GM18511 (cell line): ENCODE results near the gene PTPRJ.

ENCODE experiments used
- ATAC-seq: cut with Tn5 transposase; IDR thresholded peaks from one replicate; pipeline ENCODE4 v1.9.1; 2021; ENCODE audit warnings: mild to moderate bottlenecking, moderate library complexity; ENCODE audit not compliant: unreplicated experiment

The PTPRJ gene

GRCh38 chr11:48058788-48059187, 78.4 kb downstream of the PTPRJ start:
- no peak for ATAC-seq

DNA sequence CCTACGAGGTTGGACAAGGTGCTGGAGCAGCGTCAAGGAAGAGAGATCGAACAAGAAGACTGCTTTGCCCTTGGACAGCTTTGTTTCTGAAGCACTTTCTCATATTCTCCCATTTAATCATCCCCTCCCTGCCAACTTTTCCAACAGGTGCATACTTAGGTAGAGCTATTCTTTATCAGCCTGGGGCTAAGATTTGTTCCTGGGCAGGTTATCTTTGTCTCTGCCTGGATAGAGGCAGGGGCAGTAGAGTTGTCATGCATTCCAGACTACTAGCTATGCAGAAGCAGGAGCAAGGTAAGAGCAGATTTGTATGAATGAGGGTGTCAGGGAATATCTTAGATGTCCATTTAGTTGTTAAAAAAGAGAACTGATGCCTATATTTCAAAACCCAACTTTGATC, 82.3 kb downstream of the PTPRJ start:
- ATAC-seq: no peak

DNA sequence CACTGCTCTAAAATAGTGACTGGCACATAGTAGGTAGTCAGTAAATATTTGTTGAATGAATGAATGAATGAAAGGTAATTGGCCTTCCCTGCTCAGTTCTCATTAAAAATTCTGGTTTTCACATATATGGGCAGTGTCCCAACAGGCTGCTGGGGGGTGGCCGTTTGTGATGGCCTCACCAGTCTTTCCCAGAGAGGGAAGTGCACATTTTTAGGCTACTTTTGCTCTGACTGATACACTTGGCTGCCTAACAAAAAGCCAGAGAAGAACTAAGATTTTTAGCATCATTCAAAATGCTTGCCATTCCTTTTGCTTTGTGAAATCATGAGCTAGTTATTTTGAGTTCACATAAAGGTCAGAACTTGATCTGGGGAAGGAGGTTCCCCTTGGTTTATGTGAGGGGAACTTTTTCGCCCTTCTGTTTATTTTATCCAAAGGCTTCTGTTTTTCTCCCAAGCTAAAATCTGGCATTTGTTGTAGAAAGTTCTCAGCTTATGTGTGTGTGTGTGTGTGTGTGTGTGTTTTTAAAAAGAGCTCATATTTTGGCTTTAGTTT, 83.1 kb downstream of the PTPRJ start:
- no peak for ATAC-seq

DNA sequence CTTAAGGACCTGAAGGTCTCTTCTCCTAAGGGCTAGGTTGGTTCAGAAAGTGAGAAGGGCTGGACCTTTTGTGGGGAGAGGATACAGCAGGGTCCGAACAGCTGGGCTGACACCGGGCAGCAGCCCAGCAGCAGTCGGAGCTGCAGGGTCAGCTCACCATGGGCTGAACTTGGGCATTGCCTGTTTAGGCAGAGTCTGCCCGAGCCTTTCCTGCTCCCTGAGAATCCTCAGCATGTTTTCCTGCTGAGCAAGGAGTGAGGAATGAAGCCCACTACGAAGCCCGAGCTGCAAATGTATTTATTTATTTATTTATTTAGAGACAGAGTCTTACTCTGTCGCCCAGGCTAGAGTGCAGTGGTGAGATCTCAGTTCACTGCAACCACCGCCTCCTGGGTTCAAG, 83.9 kb downstream of the PTPRJ start:
- no peak for ATAC-seq

DNA sequence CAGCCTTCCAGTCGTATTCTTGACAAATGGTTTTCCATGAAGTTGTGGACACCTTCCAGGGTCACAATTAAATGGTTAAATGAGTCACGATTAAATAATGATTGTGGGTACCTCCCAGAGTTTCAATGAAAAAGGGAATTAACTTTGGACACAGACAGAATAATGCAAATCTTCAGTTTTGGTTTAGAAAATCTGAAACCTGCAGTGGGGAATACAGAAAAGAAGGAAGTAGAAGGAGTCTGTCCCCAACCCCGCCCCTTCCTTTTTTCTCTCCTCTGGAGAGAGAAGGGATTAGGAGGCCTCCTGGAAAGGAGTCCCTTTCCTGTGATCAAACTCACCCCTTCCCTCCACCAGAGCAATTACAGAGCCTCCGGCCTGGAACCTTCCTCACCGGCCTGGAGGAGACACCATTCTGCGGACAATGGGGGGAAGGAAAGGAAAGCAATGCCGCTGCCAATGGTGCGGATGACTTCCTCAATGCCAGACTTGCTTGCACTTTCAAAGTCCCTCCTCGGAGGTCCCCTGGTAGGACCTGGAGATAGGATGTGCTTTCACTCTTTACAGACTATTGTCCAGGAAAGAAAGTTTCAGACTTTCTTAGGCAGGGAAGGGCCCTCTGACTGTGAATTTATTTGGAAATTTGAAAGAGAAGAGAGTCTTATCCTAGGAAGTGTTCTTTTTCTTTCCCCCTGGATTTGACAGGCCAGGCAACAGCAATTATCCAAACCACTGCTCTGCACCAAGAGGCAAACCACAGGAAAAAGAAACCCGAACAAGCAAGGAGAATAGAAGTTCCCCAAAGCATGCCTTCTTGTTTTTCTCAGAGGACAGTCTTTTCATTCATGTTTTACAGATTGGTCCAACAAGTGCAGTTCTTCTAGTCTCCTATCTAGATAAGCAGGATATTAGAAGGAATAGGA, 86.8 kb downstream of the PTPRJ start:
- ATAC-seq: no peak

- no peak for ATAC-seq
These were observed 92.9 kb downstream of the PTPRJ start for GRCh38 chr11:48073031-48073861.

DNA sequence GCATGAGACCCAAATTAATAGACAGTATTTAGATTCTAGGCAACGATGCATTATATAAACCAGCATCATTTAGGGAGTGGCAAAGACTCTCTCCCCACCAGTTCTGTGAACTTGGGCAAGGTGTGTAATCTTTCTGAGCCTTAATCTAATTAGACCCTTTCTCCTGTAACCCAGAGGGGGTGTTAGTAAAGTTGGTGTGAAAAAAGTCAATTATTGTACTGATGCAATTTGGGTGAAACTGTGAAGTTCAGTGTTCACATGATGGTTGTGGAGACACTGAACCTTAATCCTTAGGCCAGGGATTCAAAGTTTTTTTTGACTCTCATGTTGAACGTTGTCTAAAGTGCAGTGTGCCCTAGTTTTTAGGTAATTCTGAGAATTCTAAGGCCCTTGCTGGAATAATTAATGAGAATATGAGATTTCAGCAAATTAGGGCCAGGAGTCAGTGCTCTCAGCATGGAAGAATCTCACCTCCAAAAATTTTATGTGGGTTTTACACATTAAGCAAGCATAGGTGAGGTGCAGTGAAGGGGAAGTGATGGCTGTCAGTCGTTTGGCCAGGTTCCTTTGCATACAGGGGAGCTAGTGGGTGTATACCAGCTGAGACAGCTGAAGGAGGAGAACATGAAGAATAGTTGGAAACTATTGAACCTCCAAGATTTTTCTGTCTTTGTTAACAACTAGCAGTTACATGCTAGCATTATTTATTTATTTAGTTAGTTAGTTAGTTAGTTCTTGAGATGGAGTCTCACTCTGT, 94.2 kb downstream of the PTPRJ start:
- ATAC-seq: no peak

DNA sequence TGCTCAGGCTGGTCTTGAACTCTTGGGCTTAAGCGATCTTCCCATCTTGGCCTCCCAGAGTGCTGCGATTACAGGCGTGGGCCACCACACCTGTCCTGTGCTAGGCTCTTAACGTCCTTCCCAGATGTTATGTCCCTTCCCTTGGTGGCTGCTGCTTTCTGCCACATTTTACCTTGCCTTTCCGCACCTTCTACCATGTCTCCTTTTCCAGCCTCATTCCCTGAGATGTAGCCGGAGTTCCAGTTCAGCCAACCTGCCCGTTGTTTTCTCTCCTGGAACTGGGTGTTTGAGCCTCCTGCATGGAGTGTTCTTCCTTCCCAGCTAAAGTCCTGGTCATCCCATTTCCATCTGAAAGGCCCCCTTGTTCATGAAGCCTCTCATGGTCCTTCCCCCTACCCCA, 95.3 kb downstream of the PTPRJ start:
- ATAC-seq: no peak

GRCh38 chr11:48077251-48077650, 96.9 kb downstream of the PTPRJ start:
- no peak for ATAC-seq

GRCh38 chr11:48078689-48079088, 98.3 kb downstream of the PTPRJ start:
- no peak for ATAC-seq

GRCh38 chr11:48079596-48079995, 99.2 kb downstream of the PTPRJ start:
- no peak for ATAC-seq

DNA sequence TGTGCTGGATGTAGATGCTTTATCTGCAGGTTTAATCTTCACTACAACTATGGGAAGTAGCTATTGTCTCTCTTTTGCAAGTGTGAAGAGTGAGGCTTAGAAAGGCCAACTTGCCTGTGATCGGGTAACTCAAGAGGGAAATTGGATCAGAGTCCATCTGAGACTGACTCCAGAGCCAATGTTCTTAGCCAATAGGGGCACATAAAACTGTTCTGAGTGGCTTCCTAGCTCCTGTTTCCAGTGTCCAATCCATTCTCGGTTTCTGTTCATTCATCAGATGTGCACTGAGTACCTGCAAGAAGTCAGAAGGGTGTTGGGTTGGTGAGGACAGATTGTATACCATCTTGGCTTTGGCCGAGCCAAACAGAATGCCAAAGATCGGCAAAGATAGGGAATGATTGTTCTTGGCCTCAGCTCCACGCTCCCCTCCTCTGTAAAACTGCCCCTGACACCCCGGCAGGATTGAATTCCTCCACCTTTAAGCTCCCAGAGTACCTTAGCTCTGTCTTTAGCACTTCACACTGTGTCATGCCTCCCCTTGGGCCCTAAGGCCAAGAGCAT, 100.0 kb downstream of the PTPRJ start:
- ATAC-seq: no peak

GRCh38 chr11:48081151-48082010, 101.0 kb downstream of the PTPRJ start:
- no peak for ATAC-seq

DNA sequence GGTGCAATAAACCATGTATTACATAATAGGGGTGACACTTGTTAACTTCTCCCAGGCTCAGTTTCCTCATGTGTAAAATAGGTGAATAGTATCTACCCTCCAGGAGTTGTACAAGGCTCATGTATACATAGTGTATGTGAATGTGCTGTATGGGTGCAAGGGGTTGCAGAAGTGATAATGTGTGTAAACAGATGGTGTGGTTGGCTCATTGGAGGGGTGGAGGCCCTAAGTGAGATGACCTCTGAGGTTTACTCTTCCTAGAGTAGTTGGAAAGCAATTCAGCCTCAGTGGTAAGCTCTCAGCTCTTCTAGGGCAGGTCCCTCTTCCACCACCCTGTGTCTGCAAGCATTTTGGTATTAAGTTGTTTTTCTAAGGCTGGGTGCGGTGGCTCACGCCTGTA, 102.4 kb downstream of the PTPRJ start:
- ATAC-seq: no peak

GRCh38 chr11:48083421-48083820, 103.1 kb downstream of the PTPRJ start:
- ATAC-seq: no peak

GRCh38 chr11:48085688-48086087, 105.3 kb downstream of the PTPRJ start:
- no peak for ATAC-seq

- ATAC-seq: no peak
These were observed 107.1 kb downstream of the PTPRJ start for GRCh38 chr11:48087422-48087821.

DNA sequence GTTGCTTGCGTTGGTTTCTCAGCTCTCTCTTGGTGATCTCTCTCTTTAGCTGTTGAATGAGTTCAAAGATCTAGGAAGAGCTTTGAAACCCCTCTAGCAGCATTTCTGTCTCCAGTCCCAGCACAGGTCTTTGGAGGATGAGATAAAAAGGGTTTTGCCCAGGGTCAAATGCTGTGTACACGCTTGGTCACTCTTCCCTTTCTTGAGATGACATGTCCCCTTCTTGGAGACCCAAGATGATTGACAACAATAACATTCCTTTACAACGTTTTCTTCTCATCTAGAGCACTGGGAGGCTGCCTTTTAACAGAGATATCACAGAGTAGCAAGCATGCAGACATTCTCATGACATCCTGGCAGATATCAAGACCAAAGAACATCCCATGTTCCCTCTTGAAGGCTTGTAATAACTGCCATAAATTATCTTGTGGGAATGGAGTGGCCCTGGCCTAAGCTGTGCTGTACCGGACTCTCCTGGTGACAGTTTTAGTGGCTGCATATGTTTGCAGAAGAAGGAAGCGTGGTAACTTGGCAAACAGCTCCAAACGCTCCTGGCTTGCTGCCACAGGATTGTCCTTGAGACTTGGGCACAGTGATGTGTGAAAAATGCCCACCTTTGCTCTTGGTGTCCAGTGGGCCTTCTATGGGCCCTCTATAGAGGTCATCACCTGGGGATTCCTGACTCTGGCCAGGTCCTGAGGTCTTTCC, 107.8 kb downstream of the PTPRJ start:
- ATAC-seq: no peak

DNA sequence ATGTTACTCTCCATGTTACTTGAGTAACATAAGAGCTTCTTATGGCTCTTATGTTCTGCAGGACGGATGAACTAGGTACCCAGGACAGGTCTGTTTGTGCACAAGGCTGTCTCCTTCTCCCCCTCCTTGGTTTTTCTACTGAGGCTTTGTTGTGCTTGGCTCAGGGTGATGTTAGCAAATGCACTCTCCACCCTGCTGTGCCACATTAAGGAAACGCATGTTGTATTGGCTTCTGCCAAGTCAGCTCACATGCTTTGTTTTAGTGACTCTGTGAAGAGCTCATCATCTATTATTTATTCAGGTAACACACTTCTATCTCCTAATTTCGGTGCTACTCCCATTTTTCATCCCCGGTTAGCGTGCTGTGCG, 108.3 kb downstream of the PTPRJ start:
- no peak for ATAC-seq
